Measurements from ENCODE around the gene C4BPB.

The C4BPB gene

GRCh38 chr1:207081806-207082205 lies 6.9 kb upstream of the C4BPB start:
- in situ Hi-C loops (cut with MboI; ENCODE audit: low sequenced_read_pairs): loop anchor here (25.0 kb wide), 2 partner anchors 330 to 405 kb away; partner anchors contain the start of gene CR1

- in situ Hi-C loops (cut with MboI; ENCODE audit: low sequenced_read_pairs): loop anchor here (25.0 kb wide), 2 partner anchors 328 to 403 kb away; partner anchors contain the start of gene CR1
Measured at GRCh38 chr1:207084232-207084631, 4.4 kb upstream of the C4BPB start.

GRCh38 chr1:207084701-207085180 lies 3.9 kb upstream of the C4BPB start:
- in situ Hi-C loops (cut with MboI; ENCODE audit: low sequenced_read_pairs): loop anchor here (25.0 kb wide), 2 partner anchors 328 to 403 kb away; partner anchors contain the start of gene CR1

GRCh38 chr1:207085887-207086286 lies 2.8 kb upstream of the C4BPB start:
- in situ Hi-C loops (cut with MboI; ENCODE audit: low sequenced_read_pairs): loop anchor here (25.0 kb wide), 2 partner anchors 326 to 401 kb away; partner anchors contain the start of gene CR1

- in situ Hi-C loops (cut with MboI; ENCODE audit: low sequenced_read_pairs): loop anchor here (25.0 kb wide), 2 partner anchors 324 to 399 kb away; partner anchors contain the start of gene CR1
Measured at GRCh38 chr1:207088161-207088560, 499 bp upstream of the C4BPB start.

GRCh38 chr1:207089627-207090355 lies 1.1 kb downstream of the C4BPB start:
- in situ Hi-C loops (cut with MboI; ENCODE audit: low sequenced_read_pairs): loop anchor here (25.0 kb wide), 2 partner anchors 323 to 398 kb away; partner anchors contain the start of gene CR1

GRCh38 chr1:207091200-207091908 lies 2.7 kb downstream of the C4BPB start:
- in situ Hi-C loops (cut with MboI; ENCODE audit: low sequenced_read_pairs): loop anchor here (25.0 kb wide), 2 partner anchors 321 to 396 kb away; partner anchors contain the start of gene CR1

- in situ Hi-C loops (cut with MboI; ENCODE audit: low sequenced_read_pairs): loop anchor here (25.0 kb wide), 2 partner anchors 318 to 393 kb away; partner anchors contain the start of gene CR1
Measured at GRCh38 chr1:207093944-207094343, 5.3 kb downstream of the C4BPB start.

GRCh38 chr1:207097871-207098324 lies 9.2 kb downstream of the C4BPB start:
- in situ Hi-C loops (cut with MboI; ENCODE audit: low sequenced_read_pairs): loop anchor here (25.0 kb wide), 2 partner anchors 314 to 389 kb away; partner anchors contain the start of gene CR1

GRCh38 chr1:207101720-207102119 lies 13.1 kb downstream of the C4BPB start:
- in situ Hi-C loops (cut with MboI; ENCODE audit: low sequenced_read_pairs): no loop called here

GRCh38 chr1:207102146-207102545 lies 13.5 kb downstream of the C4BPB start:
- in situ Hi-C loops (cut with MboI; ENCODE audit: low sequenced_read_pairs): no loop called here

GRCh38 chr1:207102659-207103058 lies 14.0 kb downstream of the C4BPB start:
- in situ Hi-C loops (cut with MboI; ENCODE audit: low sequenced_read_pairs): no loop called here

GRCh38 chr1:207103892-207104373 lies 15.3 kb downstream of the C4BPB start, which contains the start of gene C4BPA:
Gene C4BPA, plus strand, starts transcription at chr1:207104233. Its CDS starts 8,793 bp downstream, at chr1:207113026.
- in situ Hi-C loops (cut with MboI; ENCODE audit: low sequenced_read_pairs): no loop called here

- in situ Hi-C loops (cut with MboI; ENCODE audit: low sequenced_read_pairs): no loop called here
Measured at GRCh38 chr1:207109004-207109403, 20.3 kb downstream of the C4BPB start.

GRCh38 chr1:207112616-207113296 lies 24.1 kb downstream of the C4BPB start:
- in situ Hi-C loops (cut with MboI; ENCODE audit: low sequenced_read_pairs): no loop called here

GRCh38 chr1:207115269-207115668 lies 26.6 kb downstream of the C4BPB start:
- in situ Hi-C loops (cut with MboI; ENCODE audit: low sequenced_read_pairs): no loop called here

- in situ Hi-C loops (cut with MboI; ENCODE audit: low sequenced_read_pairs): no loop called here
Measured at GRCh38 chr1:207124389-207124788, 35.7 kb downstream of the C4BPB start.

GRCh38 chr1:207128336-207128921 lies 39.8 kb downstream of the C4BPB start:
- in situ Hi-C loops (cut with MboI; ENCODE audit: low sequenced_read_pairs): no loop called here

- in situ Hi-C loops (cut with MboI; ENCODE audit: low sequenced_read_pairs): no loop called here
Measured at GRCh38 chr1:207129053-207129452, 40.4 kb downstream of the C4BPB start.
